A673 (cell line): ENCODE results near the gene ZNF366.

Experiments used
- CTCF ChIP-seq: fragments of 300-800, 200-600 bp; sonication (generic); conservative IDR thresholded peaks from 2 replicates; pipeline ENCODE4 v1.5.1; 2017; ENCODE audit warnings: low read depth, mild to moderate bottlenecking, antibody characterized with exemption, low read length, moderate library complexity, mixed read lengths
- EZH2 ChIP-seq: fragments of 200-600 bp; sonication (generic); IDR thresholded peaks from 2 replicates; pipeline ENCODE4 v1.6.1; 2017; ENCODE audit warnings: borderline replicate concordance, low read depth, mild to moderate bottlenecking, mixed read lengths, antibody characterized with exemption, low read length; ENCODE audit not compliant: poor library complexity, severe bottlenecking

- TF ChIP-seq CTCF = no peak
- TF ChIP-seq EZH2 = no peak
These were observed 30.9 kb downstream of the ZNF366 start for GRCh38 chr5:72476275-72476674.
